CD4-positive, alpha-beta T cell treated with Interleukin-1 beta for 1 hour (primary cell): ENCODE results near the gene HINFP.
"Not testable (repeated sequence)": the region's sequence is repeated elsewhere in the genome, so short reads cannot be mapped to it uniquely, and the experiment has no call there.

Experiments
- DNase-seq, 2 donors: peaks; one replicate each; pipeline ENCODE4 v3.0.0-alpha.2; 2020 to 2022

The HINFP gene

GRCh38 chr11:119100994-119101758, 20.2 kb upstream of the HINFP start:
- no peak for DNase-seq

DNA sequence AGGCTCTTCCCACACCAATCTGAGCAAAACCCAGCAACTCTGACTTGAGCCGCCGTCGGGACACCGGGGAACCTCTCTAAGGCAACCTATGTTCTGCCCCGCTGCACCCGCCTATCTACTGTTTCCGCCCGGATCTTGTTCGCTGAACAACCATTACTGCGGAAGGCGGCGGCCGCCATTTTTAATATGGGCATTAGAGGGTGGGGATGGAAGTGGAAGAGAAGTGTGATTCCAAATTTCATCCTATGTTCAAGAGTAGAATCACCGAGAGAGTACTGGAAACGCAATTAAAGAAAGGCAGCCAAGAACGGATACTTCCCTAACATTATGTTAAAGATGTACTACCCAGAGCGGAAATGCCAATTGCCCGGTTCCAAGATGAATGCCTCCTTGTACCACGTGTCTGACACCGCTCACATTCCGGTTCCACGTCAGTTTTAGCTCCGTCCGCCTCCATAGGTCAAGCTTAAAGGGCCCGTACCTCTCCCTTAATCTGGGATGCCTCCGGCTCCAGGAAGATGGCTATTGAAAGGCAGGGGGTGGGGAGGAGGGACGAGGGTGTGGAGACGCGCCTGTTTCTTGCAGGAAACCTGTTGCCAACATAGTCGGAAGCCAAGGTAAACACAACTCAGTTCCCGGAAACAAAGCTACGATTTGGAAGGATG, 19.5 kb upstream of the HINFP start, which contains the start of gene DPAGT1:
TSS of gene DPAGT1 (minus strand) at position 95 of the 665 bp plus-strand sequence. CDS start 198 bp downstream, outside the sequence.
- DNase-seq = peak; percentile 84 to 87

DNA sequence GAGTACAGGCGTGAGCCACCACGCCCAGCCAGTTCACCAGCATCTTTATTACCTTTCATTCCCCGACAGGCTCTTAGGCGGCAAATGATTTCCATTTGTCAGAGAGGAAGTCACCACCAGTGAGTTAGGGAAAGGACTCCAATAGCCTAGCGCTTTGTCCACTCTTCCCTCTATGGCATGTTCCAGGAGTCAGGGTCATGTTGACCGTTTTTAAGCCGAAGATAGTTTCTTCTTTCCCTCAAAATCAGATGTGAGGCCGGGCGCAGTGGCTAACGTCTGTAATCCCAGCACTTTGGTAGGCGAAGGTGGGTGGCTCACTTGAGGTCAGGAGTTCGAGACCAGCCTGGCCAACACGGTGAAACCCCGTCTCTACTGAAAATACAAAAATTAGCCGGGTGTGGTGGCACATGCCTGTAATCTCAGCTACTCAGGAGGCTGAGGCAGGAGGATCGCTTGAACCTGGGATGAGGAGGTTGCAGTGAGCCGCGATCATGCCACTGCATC, 18.2 kb upstream of the HINFP start:
- not testable (repeated sequence) for DNase-seq

DNA sequence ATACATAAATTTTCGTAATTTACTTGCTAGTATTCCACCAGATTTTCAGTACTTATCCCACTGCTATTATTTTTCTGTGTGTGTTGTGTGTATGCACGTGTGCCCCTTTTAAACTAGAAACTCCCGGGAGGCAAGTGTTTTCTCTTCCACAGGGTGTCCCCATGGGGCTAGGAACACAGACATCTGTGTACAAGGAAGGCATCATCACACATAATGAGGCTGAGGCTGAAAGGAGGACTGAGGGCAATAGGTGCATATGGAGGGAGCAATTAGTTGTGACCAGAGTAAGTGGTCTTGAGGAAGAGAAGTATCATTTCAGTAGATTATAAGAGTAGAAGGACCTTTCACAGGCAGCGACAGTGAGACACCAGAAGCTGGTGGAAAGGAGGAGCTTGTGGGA, 17.6 kb upstream of the HINFP start:
- DNase-seq = no peak

- peak; percentile 90 to 92 for DNase-seq
Measured at GRCh38 chr11:119106564-119107537, 14.5 kb upstream of the HINFP start, which contains the start of gene C2CD2L. TSS of gene C2CD2L (plus strand) at chr11:119107344. CDS start at chr11:119107742, 398 bp downstream.

GRCh38 chr11:119107538-119108145, 13.7 kb upstream of the HINFP start:
- DNase-seq = no peak

DNA sequence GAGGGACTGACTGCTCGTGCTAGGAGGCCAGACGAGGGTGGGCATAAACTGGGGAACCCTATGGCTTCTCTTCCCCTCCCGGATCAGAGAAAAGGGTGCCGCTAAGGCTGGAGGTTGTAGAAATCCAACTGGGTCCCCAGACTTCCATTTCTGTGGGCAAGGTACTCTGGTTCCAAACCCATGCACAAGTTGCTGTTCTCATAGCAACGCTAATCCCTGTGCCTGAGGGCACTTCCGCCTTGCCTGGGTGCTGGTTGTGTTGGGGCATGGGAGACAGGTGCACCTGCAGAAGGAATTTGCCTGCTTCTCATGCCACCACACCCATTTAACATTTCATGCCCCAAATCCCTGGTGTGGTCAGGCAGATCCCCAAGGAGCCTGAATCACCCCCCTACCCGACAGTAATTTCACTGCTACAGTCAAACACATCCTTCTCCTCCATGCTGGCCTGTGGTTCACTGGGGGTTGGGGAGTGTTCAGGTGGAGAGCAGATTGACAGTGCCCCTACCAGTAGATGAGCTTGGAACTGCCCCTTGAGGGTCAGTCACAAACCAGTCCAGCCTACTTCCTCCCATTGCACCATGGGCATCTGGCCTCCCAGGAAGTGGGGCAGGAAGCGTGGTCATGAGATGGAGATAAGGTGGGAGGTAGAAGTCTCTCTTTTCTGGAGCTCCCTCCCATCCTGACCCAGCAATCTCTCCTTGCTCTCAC, 13.1 kb upstream of the HINFP start:
- DNase-seq = peak in 1 of 2 donors; percentile 28

GRCh38 chr11:119108857-119109221, 12.5 kb upstream of the HINFP start:
- no peak for DNase-seq

- DNase-seq = no peak
Measured at GRCh38 chr11:119109843-119110242, 11.5 kb upstream of the HINFP start.

- no peak for DNase-seq
Measured at GRCh38 chr11:119110439-119110838, 10.9 kb upstream of the HINFP start.

DNA sequence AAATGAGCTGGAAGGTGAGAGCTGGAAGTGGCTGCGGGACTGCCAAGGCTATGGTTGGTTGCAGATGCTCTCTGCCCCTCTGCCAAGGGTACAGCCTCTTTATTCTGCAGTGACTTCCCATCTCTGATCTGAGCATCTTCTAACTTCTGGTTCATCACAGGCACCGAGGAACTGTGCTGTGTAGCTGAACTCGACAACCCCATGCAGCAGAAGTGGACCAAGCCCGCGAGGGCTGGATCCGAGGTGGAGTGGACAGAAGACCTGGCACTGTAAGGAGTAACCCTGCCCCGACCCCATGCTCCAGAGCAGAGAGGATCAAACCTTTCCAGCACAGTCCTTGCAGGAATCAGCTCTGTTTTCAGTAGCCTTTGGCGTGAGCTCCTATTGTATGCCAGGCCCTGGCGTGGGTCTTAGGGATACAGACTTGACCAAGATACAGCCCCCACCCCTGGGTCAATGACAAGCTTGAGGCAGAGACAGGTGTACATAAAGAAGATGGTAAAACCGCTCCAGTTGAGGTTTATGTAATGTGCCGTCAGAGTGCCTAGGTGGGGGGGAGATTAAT, 9.9 kb upstream of the HINFP start:
- no peak for DNase-seq

- no peak for DNase-seq
Measured at GRCh38 chr11:119112314-119113020, 8.9 kb upstream of the HINFP start.

GRCh38 chr11:119113716-119114115, 7.7 kb upstream of the HINFP start:
- no peak for DNase-seq

- DNase-seq = no peak
Measured at GRCh38 chr11:119114351-119114750, 7.0 kb upstream of the HINFP start.

DNA sequence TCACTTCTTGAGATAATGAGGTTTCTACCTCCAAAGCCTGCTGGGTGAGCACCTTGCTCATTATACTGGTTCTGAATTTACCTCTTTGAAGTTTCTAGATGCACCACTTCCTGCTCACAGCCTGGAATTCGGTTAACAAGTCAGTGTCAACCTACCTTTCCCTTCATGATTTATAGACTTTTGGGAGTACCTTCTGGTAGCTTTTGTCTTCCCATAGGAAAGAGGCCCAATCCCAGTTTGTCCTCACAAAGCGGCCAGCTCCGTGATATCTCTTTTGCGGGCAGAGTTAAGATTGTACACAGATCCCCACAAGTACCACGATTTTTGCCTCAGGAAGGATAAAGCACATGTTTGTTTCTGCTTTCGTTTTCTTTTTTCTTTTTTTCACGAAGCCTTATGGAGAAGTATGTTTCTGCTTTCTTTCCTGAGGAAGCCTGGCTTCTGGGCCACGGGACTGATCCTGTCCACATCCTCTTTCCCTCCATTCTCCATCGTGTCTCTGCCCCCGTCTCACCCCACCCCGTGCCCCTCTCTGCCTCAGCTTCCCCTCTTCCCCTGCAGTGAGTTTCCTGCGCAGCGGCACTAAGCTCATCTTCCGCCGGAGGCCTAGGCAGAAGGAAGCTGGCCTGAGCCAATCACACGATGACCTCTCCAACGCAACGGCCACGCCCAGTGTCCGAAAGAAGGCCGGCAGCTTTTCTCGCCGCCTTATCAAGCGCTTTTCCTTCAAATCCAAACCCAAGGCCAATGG, 5.7 kb upstream of the HINFP start:
- peak; percentile 33 to 56 for DNase-seq

GRCh38 chr11:119116235-119116594, 5.2 kb upstream of the HINFP start:
- DNase-seq = no peak

DNA sequence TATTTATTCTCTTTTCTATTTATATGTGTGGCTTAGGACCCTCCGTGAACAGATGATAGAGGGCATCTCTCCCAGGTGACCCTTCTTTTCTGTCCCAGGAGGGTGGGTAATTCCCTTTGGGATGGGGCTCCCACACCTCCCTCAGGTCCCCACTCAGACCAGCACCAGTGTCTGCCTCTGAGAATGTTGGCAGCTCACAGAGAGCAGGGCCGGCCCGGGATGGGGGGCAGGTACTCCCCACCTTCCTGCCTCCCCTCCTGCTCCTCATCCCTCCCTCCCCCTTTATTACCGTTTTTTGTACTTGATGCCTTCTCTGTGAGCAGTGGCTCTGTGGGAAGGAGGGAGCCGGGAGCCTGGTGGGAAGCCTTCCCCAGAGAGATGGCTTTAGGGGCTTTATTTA, 4.8 kb upstream of the HINFP start:
- DNase-seq = no peak

DNA sequence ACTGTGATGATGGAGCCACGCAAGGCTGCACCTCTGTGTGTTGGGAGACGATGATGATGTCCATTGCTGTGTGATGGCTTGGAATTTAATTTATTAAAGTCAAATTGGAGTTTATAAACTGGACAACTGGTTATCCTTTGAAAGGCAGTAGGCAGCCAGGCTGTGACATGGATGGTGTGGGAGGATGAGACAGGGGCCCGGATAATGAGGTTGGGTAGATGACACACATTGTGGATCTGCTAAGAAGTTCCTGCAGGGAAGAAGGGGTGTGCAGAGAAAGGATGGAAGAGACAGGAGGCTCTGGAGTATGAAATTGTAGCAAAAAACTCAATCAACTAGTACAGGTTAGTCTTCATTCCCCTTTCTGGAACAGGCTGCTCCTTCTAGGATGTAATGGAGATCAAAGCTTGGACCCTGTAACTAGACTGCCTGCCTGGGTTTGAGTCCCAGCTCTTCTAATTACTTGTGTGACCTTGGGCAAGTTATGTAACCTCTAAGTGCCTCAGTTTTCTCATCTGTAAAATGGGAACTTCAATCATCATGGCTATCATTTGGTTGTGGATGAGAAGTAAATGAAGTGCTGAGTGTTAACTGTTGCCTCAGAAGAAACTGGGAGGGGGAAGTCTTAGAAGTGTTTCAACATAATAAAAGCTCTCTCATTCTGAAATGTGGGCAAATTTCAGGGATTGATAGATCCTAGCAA, 4.2 kb upstream of the HINFP start:
- DNase-seq = no peak

DNA sequence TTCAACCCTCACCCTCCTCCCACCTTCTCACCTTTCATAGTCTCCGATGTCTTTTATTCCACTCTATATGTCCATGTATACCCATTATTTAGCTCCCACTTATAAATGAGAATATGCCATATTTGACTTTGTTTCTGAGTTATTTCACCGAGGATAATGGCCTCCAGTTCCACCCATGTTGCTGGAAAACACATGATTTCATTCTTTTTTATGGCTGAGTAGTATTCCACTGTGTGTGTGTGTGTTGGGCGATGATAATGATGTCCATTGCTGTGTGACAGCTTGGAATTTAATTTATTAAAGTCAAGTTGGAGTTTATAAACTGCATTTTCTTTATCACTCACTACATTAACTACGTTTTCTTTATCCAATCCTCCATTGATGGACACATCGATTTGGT, 3.2 kb upstream of the HINFP start:
- no peak for DNase-seq
